RWPE2 (cell line): ENCODE data around the gene DHX15.
A peak's percentile ranks its signal among the peaks of the same experiment; 100 is the strongest.

Source experiments
- ATAC-seq: fragments of 200-7000 bp; cut with Tn5 transposase; 3 replicates; pipeline ENCODE4 v1.9.1; 2021; ENCODE audit warnings: low read depth
- DNase-seq: peaks from one replicate; pipeline ENCODE4 v3.0.0-alpha.2; 2020; ENCODE audit warnings: low spot score
- H3K27ac ChIP-seq: fragments of 450-650 bp; 2 replicates; pipeline ENCODE4 v1.5.1; 2017; ENCODE audit warnings: mild to moderate bottlenecking; ENCODE audit not compliant: poor library complexity, severe bottlenecking
- H3K27me3 ChIP-seq: fragments of 250-450 bp; sonication (Bioruptor Pico); 2 replicates; pipeline ENCODE4 v1.5.1; 2021; ENCODE audit warnings: mild to moderate bottlenecking, moderate library complexity; ENCODE audit not compliant: insufficient read depth, poor library complexity, severe bottlenecking
- H3K36me3 ChIP-seq: fragments of 250-450 bp; sonication (Bioruptor Pico); 2 replicates; pipeline ENCODE4 v1.5.1; 2020; ENCODE audit warnings: low read depth, mild to moderate bottlenecking, moderate library complexity
- H3K4me1 ChIP-seq: fragments of 250-450 bp; sonication (Bioruptor Pico); 2 replicates; pipeline ENCODE4 v1.5.1; 2021; ENCODE audit warnings: mild to moderate bottlenecking, moderate library complexity; ENCODE audit not compliant: insufficient read depth, poor library complexity, severe bottlenecking
- H3K4me3 ChIP-seq: fragments of 250-450 bp; sonication (Bioruptor Pico); 2 replicates; pipeline ENCODE4 v1.5.1; 2021; ENCODE audit warnings: mild to moderate bottlenecking, moderate library complexity; ENCODE audit not compliant: severe bottlenecking
- H3K9me3 ChIP-seq: fragments of 250-450 bp; sonication (Bioruptor Pico); 2 replicates; pipeline ENCODE4 v1.5.1; 2021; ENCODE audit warnings: mild to moderate bottlenecking, moderate library complexity; ENCODE audit not compliant: severe bottlenecking
- TF ChIP-seq, protein P1 (sequence below): fragments of 450-650 bp; IDR thresholded peaks from one replicate; pipeline ENCODE4 v1.5.1; 2017; ENCODE audit warnings: mild to moderate bottlenecking, moderate library complexity; ENCODE audit not compliant: poor library complexity, severe bottlenecking

Gene DHX15

GRCh38 chr4:24495388-24495787 lies 89.0 kb downstream of the DHX15 start:
- Histone ChIP-seq H3K4me3 (no peak overlapping the region), H3K36me3 (no peaks in the 10 kb centered on the region), H3K9me3 (no peaks in the 10 kb centered on the region), H3K27ac (no peak overlapping the region), H3K4me1 (no peaks in the 10 kb centered on the region), H3K27me3 (no peaks in the 10 kb centered on the region)
- TF ChIP-seq, protein P1, sequence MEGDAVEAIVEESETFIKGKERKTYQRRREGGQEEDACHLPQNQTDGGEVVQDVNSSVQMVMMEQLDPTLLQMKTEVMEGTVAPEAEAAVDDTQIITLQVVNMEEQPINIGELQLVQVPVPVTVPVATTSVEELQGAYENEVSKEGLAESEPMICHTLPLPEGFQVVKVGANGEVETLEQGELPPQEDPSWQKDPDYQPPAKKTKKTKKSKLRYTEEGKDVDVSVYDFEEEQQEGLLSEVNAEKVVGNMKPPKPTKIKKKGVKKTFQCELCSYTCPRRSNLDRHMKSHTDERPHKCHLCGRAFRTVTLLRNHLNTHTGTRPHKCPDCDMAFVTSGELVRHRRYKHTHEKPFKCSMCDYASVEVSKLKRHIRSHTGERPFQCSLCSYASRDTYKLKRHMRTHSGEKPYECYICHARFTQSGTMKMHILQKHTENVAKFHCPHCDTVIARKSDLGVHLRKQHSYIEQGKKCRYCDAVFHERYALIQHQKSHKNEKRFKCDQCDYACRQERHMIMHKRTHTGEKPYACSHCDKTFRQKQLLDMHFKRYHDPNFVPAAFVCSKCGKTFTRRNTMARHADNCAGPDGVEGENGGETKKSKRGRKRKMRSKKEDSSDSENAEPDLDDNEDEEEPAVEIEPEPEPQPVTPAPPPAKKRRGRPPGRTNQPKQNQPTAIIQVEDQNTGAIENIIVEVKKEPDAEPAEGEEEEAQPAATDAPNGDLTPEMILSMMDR = no peak
- no peak for ATAC-seq
- DNase-seq = no peak

- Histone ChIP-seq H3K4me3 (no peak overlapping the region), H3K9me3 (no peaks in the 10 kb centered on the region), H3K4me1 (no peaks in the 10 kb centered on the region), H3K27ac (no peak overlapping the region), H3K27me3 (no peaks in the 10 kb centered on the region), H3K36me3 (no peaks in the 10 kb centered on the region)
- DNase-seq (no peak), ATAC-seq (no peak)
- TF ChIP-seq, protein P1 = no peak
Observed at GRCh38 chr4:24489870-24490269, 94.5 kb downstream of the DHX15 start.

DNA sequence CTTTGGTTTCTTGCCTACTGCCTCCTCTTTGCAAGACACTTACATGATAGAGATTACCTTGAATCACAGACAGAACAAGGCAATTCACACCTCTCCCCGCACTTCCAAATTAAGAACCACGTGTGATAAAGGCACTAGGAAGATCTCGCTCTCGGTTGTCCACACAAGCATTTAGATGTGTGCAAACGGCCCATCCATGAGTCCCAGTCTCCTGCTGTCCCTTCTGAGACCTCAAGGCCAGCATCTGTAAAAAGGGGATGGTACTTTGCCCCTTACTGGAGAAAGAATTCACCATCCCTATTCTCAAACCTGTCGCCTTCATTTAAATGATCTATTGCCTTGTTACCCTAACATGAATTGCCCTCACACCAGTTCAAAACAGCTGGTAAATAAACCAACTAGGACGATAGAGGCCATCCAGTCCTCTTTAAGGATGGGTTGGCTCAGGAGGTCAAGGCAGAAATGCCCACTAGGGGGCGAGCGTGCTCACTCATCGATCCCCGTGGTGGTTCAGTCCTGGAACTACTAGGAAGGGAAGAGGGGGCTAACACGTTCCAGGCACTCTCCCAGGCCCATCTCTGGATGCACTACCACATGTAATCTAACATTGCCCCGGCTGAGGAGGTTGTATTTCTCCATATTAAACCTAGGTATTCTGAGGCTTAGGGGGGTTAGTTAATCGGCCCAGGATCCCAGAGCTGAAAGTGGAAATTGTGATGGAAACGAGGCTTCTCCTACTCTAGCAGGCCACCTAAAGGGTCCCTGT lies 95.8 kb downstream of the DHX15 start:
- TF ChIP-seq, protein P1 = peak; percentile 88
- ATAC-seq (peak; percentile 94), DNase-seq (no peak)

GRCh38 chr4:24482871-24483270 lies 101.5 kb downstream of the DHX15 start:
- H3K36me3 ChIP-seq = no peaks in the 10 kb centered on the region
- DNase-seq = no peak
- TF ChIP-seq, protein P1 = no peak

More for the DNA sequence above, 95.8 kb downstream of the DHX15 start:
- Histone ChIP-seq H3K27me3 (no peaks in the 10 kb centered on the region), H3K4me1 (no peaks in the 10 kb centered on the region), H3K27ac (no peak overlapping the region), H3K4me3 (no peak overlapping the region), H3K9me3 (no peaks in the 10 kb centered on the region), H3K36me3 (no peaks in the 10 kb centered on the region)

DNA sequence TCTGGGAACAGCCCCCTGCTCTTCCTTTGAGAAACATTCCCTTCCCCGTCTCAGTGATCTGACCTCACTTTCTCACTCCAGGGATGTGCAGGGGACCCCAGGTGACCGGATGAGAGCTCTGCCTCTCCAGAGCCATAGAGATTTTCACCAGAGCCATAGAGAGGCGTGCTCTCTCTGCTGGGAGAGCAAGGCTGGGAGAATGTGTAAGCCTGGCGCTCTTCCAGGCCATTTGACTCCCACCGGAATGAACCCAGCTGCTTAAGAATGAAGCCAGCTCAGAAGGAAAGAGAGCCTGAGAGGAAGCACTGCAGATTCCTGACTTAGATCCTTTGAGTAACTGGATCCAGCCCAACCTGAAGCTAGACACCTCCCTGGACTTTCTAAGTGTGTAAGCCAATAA lies 106.4 kb downstream of the DHX15 start:
- H3K27ac ChIP-seq = no peak overlapping the region
- DNase-seq (no peak), ATAC-seq (no peak; the same call in 2 of the 3 replicates)
- H3K36me3 ChIP-seq = no peaks in the 10 kb centered on the region
- no peaks in the 10 kb centered on the region for H3K27me3 ChIP-seq
- no peak overlapping the region for H3K4me3 ChIP-seq
- no peaks in the 10 kb centered on the region for H3K4me1 ChIP-seq
- H3K9me3 ChIP-seq = no peaks in the 10 kb centered on the region
- TF ChIP-seq, protein P1 = no peak

More at GRCh38 chr4:24482871-24483270, 101.5 kb downstream of the DHX15 start:
- Histone ChIP-seq H3K27ac (no peak overlapping the region), H3K27me3 (no peaks in the 10 kb centered on the region), H3K9me3 (no peaks in the 10 kb centered on the region), H3K4me1 (no peaks in the 10 kb centered on the region), H3K4me3 (no peak overlapping the region)
- no peak for ATAC-seq
